ENCODE measurements around the gene CTPS2. TPM values are rescaled to one million over a fixed set of nuclear protein-coding genes. Genes with fewer than 3 reads are reported as not detected.

The CTPS2 gene
- total RNA-seq, 1 experiment from 2014 or later, result 20.7 TPM

- Mint-ChIP-seq H3K27ac (ENCODE audit: unreplicated experiment) (no peak overlapping the region), H3K36me3 (ENCODE audit: insufficient read depth, unreplicated experiment) (no peaks in the 10 kb centered on the region), H3K9me3 (ENCODE audit: unreplicated experiment) (no peaks in the 10 kb centered on the region), H3K27me3 (ENCODE audit: insufficient read depth, unreplicated experiment) (no peaks in the 10 kb centered on the region), H3K4me3 (ENCODE audit: unreplicated experiment) (no peak overlapping the region), H3K4me1 (ENCODE audit: low read depth, unreplicated experiment) (no peaks in the 10 kb centered on the region)
- Histone ChIP-seq H3K4me3 (ENCODE audit: low read depth, low read length) (no peak overlapping the region), H3K36me3 (ENCODE audit: control insufficient read depth, insufficient read depth, low read length) (no peaks in the 10 kb centered on the region), H3K4me1 (no peaks in the 10 kb centered on the region), H3K27me3 (replicated peaks; ENCODE audit: control insufficient read depth, insufficient read depth, low read length) (no peaks in the 10 kb centered on the region), H3K9me3 (no peaks in the 10 kb centered on the region)
- no peak for DNase-seq
- ChIA-PET CTCF (no interaction called here), POLR2A (no interaction called here)
- no peak for TF ChIP-seq CTCF (IDR thresholded peaks at IDR 0.05; ENCODE audit: insufficient read depth in 1 of 2, low read depth in 1 of 2, low read length in 1 of 2, severe bottlenecking in 1 of 2, unreplicated experiment in 1 of 2)
- intact Hi-C loops (cut with micrococcal nuclease; ENCODE audit: unreplicated experiment), result no loop called here
- no TSS peak for BruUV-seq (replicated peaks)
These were observed 138.7 kb downstream of the CTPS2 start for GRCh38 chrX:16573781-16574180.

- no peaks in the 10 kb centered on the region for H3K27me3 ChIP-seq (replicated peaks; ENCODE audit: control insufficient read depth, insufficient read depth, low read length)
- Mint-ChIP-seq H3K36me3 (ENCODE audit: insufficient read depth, unreplicated experiment) (no peaks in the 10 kb centered on the region), H3K9me3 (ENCODE audit: unreplicated experiment) (no peaks in the 10 kb centered on the region), H3K27ac (ENCODE audit: unreplicated experiment) (no peak overlapping the region), H3K4me1 (ENCODE audit: low read depth, unreplicated experiment) (no peaks in the 10 kb centered on the region), H3K27me3 (ENCODE audit: insufficient read depth, unreplicated experiment) (no peaks in the 10 kb centered on the region), H3K4me3 (ENCODE audit: unreplicated experiment) (no peak overlapping the region)
- H3K4me1 ChIP-seq, result no peaks in the 10 kb centered on the region
- no TSS peak for BruUV-seq (replicated peaks)
- TF ChIP-seq CTCF (IDR thresholded peaks at IDR 0.05; ENCODE audit: insufficient read depth in 1 of 2, low read depth in 1 of 2, low read length in 1 of 2, severe bottlenecking in 1 of 2, unreplicated experiment in 1 of 2), result no peak
- H3K4me3 ChIP-seq (ENCODE audit: low read depth, low read length), result no peak overlapping the region
- intact Hi-C loops (cut with micrococcal nuclease; ENCODE audit: unreplicated experiment), result no loop called here
- H3K36me3 ChIP-seq (ENCODE audit: control insufficient read depth, insufficient read depth, low read length), result no peaks in the 10 kb centered on the region
- ChIA-PET CTCF (no interaction called here), POLR2A (no interaction called here)
- no peak for DNase-seq
- H3K9me3 ChIP-seq, result no peaks in the 10 kb centered on the region
These were observed 144.8 kb downstream of the CTPS2 start for GRCh38 chrX:16567681-16568080.

- no peaks in the 10 kb centered on the region for H3K9me3 ChIP-seq
- no peaks in the 10 kb centered on the region for H3K4me1 Mint-ChIP-seq (ENCODE audit: low read depth, unreplicated experiment)
- no peak for DNase-seq
- CTCF ChIA-PET, result no interaction called here
- intact Hi-C loops (cut with micrococcal nuclease; ENCODE audit: unreplicated experiment), result no loop called here
- no peaks in the 10 kb centered on the region for H3K4me1 ChIP-seq
- H3K27me3 ChIP-seq (replicated peaks; ENCODE audit: control insufficient read depth, insufficient read depth, low read length), result no peaks in the 10 kb centered on the region
- no peaks in the 10 kb centered on the region for H3K27me3 Mint-ChIP-seq (ENCODE audit: insufficient read depth, unreplicated experiment)
- H3K27ac Mint-ChIP-seq (ENCODE audit: unreplicated experiment), result no peak overlapping the region
- no peak overlapping the region for H3K4me3 ChIP-seq (ENCODE audit: low read depth, low read length)
- no peaks in the 10 kb centered on the region for H3K36me3 ChIP-seq (ENCODE audit: control insufficient read depth, insufficient read depth, low read length)
- no peak for TF ChIP-seq CTCF (IDR thresholded peaks at IDR 0.05; ENCODE audit: insufficient read depth in 1 of 2, low read depth in 1 of 2, low read length in 1 of 2, severe bottlenecking in 1 of 2, unreplicated experiment in 1 of 2)
- no TSS peak for BruUV-seq (replicated peaks)
- POLR2A ChIA-PET, result no interaction called here
- H3K4me3 Mint-ChIP-seq (ENCODE audit: unreplicated experiment), result no peak overlapping the region
- H3K9me3 Mint-ChIP-seq (ENCODE audit: unreplicated experiment), result no peaks in the 10 kb centered on the region
- H3K36me3 Mint-ChIP-seq (ENCODE audit: insufficient read depth, unreplicated experiment), result no peaks in the 10 kb centered on the region
These were observed 145.9 kb downstream of the CTPS2 start for GRCh38 chrX:16566571-16566970.
